K562 (cell line): Measurements from ENCODE around the gene CALML6. TPM values are rescaled to one million over a fixed set of nuclear protein-coding genes. Genes with fewer than 3 reads are reported as not detected.

ENCODE experiments used
- CREB1 ChIP-seq, 2 experiments: sonication (generic) in 1 of 2; formaldehyde crosslinking in 1 of 2; IDR thresholded peaks; 2 replicates each; pipeline versions ENCODE4 v1.6.1 to v1.8.0; 2012 to 2022; ENCODE audit warnings: inconsistent platforms in 1 of 2, mild to moderate bottlenecking in 1 of 2, missing genetic modification reagents in 1 of 2, moderate library complexity in 1 of 2
- ELF1 ChIP-seq: fragments of 200-800 bp; sonication (Bioruptor generic); IDR thresholded peaks from 2 replicates; pipeline ENCODE4 v1.6.1; 2016; ENCODE audit warnings: missing genetic modification characterization, missing compliant biosample characterization
- HMG20B ChIP-seq: fragments of 250-450 bp; sonication (Bioruptor Pico); IDR thresholded peaks from 2 replicates; pipeline ENCODE4 v1.5.0; 2021; ENCODE audit warnings: mild to moderate bottlenecking
- LARP7 ChIP-seq: fragments of 450-650 bp; IDR thresholded peaks from 2 replicates; pipeline ENCODE4 v1.6.1; 2016
- MTA3 ChIP-seq: fragments of 450-650 bp; formaldehyde crosslinking; IDR thresholded peaks from 2 replicates; pipeline ENCODE4 v1.6.1; 2017; ENCODE audit warnings: mild to moderate bottlenecking, borderline replicate concordance
- PML ChIP-seq: IDR thresholded peaks from 2 replicates; pipeline ENCODE4 v1.6.1; 2012; ENCODE audit warnings: low read length, inconsistent platforms
- SMAD1 ChIP-seq: fragments of 150-350 bp; IDR thresholded peaks from 2 replicates; pipeline ENCODE4 v1.6.1; 2014; ENCODE audit warnings: low read length, low read depth; ENCODE audit not compliant: partially characterized antibody
- SREBF2 ChIP-seq: sonication (generic); formaldehyde crosslinking; IDR thresholded peaks from 2 replicates; pipeline ENCODE4 v1.4.0; 2020; ENCODE audit warnings: mild to moderate bottlenecking, missing genetic modification reagents
- TAF7 ChIP-seq: fragments of 450-650 bp; IDR thresholded peaks from 2 replicates; pipeline ENCODE4 v1.6.1; 2016; ENCODE audit warnings: missing genetic modification characterization, missing compliant biosample characterization
- ZNF408 ChIP-seq: fragments of 250-450 bp; sonication (Bioruptor Pico); IDR thresholded peaks from 2 replicates; pipeline ENCODE4 v1.4.0; 2020; ENCODE audit warnings: low read depth, mild to moderate bottlenecking, moderate library complexity
- polyA plus RNA-seq, 8 experiments: library from polyadenylated mRNA; depleted of rRNA in 4 of 8; stranded (reverse) in 5 of 8; unstranded in 3 of 8; fragments of >200 nt; fragmentation: Nextera tagmentation in 2 of 8; fragmentation: Illumina TruSeq in 1 of 8; extraction: Ambion mirVana in 2 of 8; extraction: Trizol in 1 of 8; gene quantifications; 2 replicates each; pipeline versions ENCODE4 v1.2.1 to v1.2.3, GENCODE V29; 2011 to 2014; ENCODE audit warnings: inconsistent platforms in 1 of 8, missing spikeins in 1 of 8
- total RNA-seq, 7 experiments: library from RNA; depleted of rRNA in 6 of 7; stranded (reverse); fragments of >200 nt in 6 of 7; fragmentation: Illumina TruSeq in 2 of 7; extraction: Trizol in 2 of 7; gene quantifications; 2 replicates each; pipeline versions ENCODE4 v1.2.1 to v1.2.3, GENCODE V29; 2011 to 2021; ENCODE audit warnings: low replicate concordance in 1 of 7
- TF ChIP-seq, protein P1 (sequence below): fragments of 150-350 bp; IDR thresholded peaks from 2 replicates; pipeline ENCODE4 v1.6.1; 2014; ENCODE audit warnings: low read depth, mild to moderate bottlenecking, low read length, borderline replicate concordance
- TF ChIP-seq, protein P2 (sequence below), 2 experiments: IDR thresholded peaks in 1 of 2; conservative IDR thresholded peaks in 1 of 2; 2 replicates each; pipeline ENCODE4 v1.6.1; 2016; ENCODE audit warnings: low read depth in 2 of 2, mild to moderate bottlenecking in 1 of 2, missing compliant biosample characterization in 1 of 2, missing genetic modification characterization in 1 of 2, moderate library complexity in 1 of 2
- TF ChIP-seq, protein P3 (sequence below): fragments of 200-800 bp; sonication (Bioruptor generic); IDR thresholded peaks from 2 replicates; pipeline ENCODE4 v1.6.1; 2017; ENCODE audit warnings: missing genetic modification characterization, missing compliant biosample characterization
- TF ChIP-seq, protein P4 (sequence below): fragments of 450-650 bp; formaldehyde crosslinking; IDR thresholded peaks from 2 replicates; pipeline ENCODE4 v1.4.0; 2020; ENCODE audit warnings: mild to moderate bottlenecking, moderate library complexity

Gene CALML6
- total and polyA plus RNA-seq, 9 of the 15 experiments (the other 6 are each of a cell fraction or from before 2014, with no cell fraction given): 0.14 TPM; not detected in 8

DNA sequence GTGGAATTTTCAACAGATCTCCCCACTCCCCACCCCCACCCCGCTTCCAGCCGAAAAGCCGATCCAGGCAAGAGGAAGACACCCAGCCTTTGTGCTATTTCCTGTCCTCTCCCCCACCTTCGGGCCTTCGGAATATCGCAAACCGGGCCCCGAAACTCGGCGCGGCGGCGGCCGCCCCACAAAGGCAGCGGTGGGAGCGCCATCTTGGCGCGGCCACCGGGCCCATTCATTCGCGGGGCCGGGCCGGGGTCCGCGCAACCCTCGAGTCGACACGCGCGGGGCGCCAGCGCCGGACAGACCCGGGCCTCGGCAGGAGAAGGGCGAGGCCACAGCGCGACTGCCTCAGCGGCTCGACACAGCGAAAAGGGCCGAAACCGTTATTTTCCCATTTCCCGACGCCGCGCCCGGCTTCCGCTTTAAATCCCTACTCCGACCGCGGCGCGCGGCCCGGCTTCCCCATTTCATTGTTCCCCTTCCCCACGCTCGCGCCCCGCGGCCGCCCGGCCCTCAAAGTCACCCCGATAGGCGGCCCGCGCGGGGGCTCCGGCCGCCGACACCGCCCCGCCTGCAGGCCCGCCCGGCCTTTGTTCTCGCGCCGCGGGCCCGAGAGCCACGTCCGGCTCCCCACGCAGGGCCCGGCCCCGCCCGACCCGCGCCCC, 25.1 kb upstream of the CALML6 start (continued):
- TF ChIP-seq, protein P1, sequence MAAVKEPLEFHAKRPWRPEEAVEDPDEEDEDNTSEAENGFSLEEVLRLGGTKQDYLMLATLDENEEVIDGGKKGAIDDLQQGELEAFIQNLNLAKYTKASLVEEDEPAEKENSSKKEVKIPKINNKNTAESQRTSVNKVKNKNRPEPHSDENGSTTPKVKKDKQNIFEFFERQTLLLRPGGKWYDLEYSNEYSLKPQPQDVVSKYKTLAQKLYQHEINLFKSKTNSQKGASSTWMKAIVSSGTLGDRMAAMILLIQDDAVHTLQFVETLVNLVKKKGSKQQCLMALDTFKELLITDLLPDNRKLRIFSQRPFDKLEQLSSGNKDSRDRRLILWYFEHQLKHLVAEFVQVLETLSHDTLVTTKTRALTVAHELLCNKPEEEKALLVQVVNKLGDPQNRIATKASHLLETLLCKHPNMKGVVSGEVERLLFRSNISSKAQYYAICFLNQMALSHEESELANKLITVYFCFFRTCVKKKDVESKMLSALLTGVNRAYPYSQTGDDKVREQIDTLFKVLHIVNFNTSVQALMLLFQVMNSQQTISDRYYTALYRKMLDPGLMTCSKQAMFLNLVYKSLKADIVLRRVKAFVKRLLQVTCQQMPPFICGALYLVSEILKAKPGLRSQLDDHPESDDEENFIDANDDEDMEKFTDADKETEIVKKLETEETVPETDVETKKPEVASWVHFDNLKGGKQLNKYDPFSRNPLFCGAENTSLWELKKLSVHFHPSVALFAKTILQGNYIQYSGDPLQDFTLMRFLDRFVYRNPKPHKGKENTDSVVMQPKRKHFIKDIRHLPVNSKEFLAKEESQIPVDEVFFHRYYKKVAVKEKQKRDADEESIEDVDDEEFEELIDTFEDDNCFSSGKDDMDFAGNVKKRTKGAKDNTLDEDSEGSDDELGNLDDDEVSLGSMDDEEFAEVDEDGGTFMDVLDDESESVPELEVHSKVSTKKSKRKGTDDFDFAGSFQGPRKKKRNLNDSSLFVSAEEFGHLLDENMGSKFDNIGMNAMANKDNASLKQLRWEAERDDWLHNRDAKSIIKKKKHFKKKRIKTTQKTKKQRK: no peak
- TF ChIP-seq MTA3 (peak; percentile 75; the same call in 1 of the 2 replicates), CREB1 (IDR thresholded peaks at IDR 0.05) (no peak; the same call in 1 of the 2 replicates), CREB1 (CRISPR knock-in tag; IDR thresholded peaks at IDR 0.05) (0 out of 2 replicates have a peak, but pooled peaks have one; percentile 15), ELF1 (peak; percentile 58), LARP7 (no peak), HMG20B (CRISPR knock-in tag) (no peak), TAF7 (tag) (no peak), ZNF408 (no peak), SMAD1 (no peak), SREBF2 (CRISPR knock-in tag) (no peak), PML (peak; percentile 33; the same call in 1 of the 2 replicates)
- TF ChIP-seq, protein P2, sequence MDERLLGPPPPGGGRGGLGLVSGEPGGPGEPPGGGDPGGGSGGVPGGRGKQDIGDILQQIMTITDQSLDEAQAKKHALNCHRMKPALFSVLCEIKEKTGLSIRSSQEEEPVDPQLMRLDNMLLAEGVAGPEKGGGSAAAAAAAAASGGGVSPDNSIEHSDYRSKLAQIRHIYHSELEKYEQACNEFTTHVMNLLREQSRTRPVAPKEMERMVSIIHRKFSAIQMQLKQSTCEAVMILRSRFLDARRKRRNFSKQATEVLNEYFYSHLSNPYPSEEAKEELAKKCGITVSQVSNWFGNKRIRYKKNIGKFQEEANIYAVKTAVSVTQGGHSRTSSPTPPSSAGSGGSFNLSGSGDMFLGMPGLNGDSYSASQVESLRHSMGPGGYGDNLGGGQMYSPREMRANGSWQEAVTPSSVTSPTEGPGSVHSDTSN (CRISPR knock-in tag; IDR thresholded peaks at IDR 0.05; ENCODE audit: low read depth): no peak
- TF ChIP-seq, protein P2 (tag; conservative IDR thresholded peaks at IDR 0.05; ENCODE audit: low read depth): no peak
- TF ChIP-seq, protein P3, sequence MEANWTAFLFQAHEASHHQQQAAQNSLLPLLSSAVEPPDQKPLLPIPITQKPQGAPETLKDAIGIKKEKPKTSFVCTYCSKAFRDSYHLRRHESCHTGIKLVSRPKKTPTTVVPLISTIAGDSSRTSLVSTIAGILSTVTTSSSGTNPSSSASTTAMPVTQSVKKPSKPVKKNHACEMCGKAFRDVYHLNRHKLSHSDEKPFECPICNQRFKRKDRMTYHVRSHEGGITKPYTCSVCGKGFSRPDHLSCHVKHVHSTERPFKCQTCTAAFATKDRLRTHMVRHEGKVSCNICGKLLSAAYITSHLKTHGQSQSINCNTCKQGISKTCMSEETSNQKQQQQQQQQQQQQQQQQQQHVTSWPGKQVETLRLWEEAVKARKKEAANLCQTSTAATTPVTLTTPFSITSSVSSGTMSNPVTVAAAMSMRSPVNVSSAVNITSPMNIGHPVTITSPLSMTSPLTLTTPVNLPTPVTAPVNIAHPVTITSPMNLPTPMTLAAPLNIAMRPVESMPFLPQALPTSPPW (CRISPR knock-in tag): no peak
- TF ChIP-seq, protein P4, sequence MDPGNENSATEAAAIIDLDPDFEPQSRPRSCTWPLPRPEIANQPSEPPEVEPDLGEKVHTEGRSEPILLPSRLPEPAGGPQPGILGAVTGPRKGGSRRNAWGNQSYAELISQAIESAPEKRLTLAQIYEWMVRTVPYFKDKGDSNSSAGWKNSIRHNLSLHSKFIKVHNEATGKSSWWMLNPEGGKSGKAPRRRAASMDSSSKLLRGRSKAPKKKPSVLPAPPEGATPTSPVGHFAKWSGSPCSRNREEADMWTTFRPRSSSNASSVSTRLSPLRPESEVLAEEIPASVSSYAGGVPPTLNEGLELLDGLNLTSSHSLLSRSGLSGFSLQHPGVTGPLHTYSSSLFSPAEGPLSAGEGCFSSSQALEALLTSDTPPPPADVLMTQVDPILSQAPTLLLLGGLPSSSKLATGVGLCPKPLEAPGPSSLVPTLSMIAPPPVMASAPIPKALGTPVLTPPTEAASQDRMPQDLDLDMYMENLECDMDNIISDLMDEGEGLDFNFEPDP (CRISPR knock-in tag): no peak
